AG04450 (cell line): ENCODE data around the gene CTTNBP2. TPM values are rescaled to one million over a fixed set of nuclear protein-coding genes. Genes with fewer than 3 reads are reported as not detected.

Experiments
- CTCF ChIA-PET: fragments of 300-600, 350-600 bp; formaldehyde crosslinking; extraction: SDS; loops from one replicate; lab custom pipeline; 2022; ENCODE audit warnings: antibody characterized with exemption, inconsistent platforms; lab: Charles Lee
- POLR2A ChIA-PET: fragments of 350-600 bp; formaldehyde crosslinking; extraction: SDS; loops from one replicate; lab custom pipeline; 2021; ENCODE audit warnings: antibody characterized with exemption, inconsistent platforms; lab: Yijun Ruan, JAX
- DNase-seq: peaks from one replicate; pipeline ENCODE4 v3.0.0-alpha.2; 2011; ENCODE audit warnings: low read depth, low spot score
- H3K27ac ChIP-seq: one replicate; pipeline ENCODE4 v1.5.1; 2012; ENCODE audit warnings: low read depth, low read length, control low read depth
- H3K27me3 ChIP-seq: one replicate; pipeline ENCODE4 v1.6.0; 2012; ENCODE audit warnings: low read length; ENCODE audit not compliant: control insufficient read depth, insufficient read depth
- H3K4me3 ChIP-seq: 2 replicates; pipeline ENCODE4 v1.5.1; 2011; ENCODE audit warnings: mild to moderate bottlenecking, low read depth, low read length, control low read depth
- H3K9me3 ChIP-seq: 2 replicates; pipeline ENCODE4 v1.5.1; 2012; ENCODE audit warnings: low read length; ENCODE audit not compliant: control insufficient read depth, insufficient read depth
- polyA plus RNA-seq: library from polyadenylated mRNA; depleted of rRNA; stranded (reverse); fragments of >200 nt; gene quantifications from 2 replicates; pipeline ENCODE4 v1.2.3, GENCODE V29; 2011
- TF ChIP-seq, protein P1 (sequence below): IDR thresholded peaks from 2 replicates; pipeline ENCODE4 v1.5.1; 2011; ENCODE audit warnings: low read depth, low read length, control low read depth, inconsistent platforms

Gene CTTNBP2
- polyA plus RNA-seq, 1 experiment = 14.4 TPM

GRCh38 chr7:117803476-117803875, 69.8 kb downstream of the CTTNBP2 start:
- Histone ChIP-seq H3K4me3 (no peak overlapping the region), H3K27ac (no peak overlapping the region), H3K9me3 (no peaks in the 10 kb centered on the region), H3K27me3 (no peaks in the 10 kb centered on the region)
- TF ChIP-seq, protein P1, sequence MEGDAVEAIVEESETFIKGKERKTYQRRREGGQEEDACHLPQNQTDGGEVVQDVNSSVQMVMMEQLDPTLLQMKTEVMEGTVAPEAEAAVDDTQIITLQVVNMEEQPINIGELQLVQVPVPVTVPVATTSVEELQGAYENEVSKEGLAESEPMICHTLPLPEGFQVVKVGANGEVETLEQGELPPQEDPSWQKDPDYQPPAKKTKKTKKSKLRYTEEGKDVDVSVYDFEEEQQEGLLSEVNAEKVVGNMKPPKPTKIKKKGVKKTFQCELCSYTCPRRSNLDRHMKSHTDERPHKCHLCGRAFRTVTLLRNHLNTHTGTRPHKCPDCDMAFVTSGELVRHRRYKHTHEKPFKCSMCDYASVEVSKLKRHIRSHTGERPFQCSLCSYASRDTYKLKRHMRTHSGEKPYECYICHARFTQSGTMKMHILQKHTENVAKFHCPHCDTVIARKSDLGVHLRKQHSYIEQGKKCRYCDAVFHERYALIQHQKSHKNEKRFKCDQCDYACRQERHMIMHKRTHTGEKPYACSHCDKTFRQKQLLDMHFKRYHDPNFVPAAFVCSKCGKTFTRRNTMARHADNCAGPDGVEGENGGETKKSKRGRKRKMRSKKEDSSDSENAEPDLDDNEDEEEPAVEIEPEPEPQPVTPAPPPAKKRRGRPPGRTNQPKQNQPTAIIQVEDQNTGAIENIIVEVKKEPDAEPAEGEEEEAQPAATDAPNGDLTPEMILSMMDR = no peak
- POLR2A ChIA-PET = no interaction called here
- CTCF ChIA-PET = no interaction called here
- DNase-seq = no peak

DNA sequence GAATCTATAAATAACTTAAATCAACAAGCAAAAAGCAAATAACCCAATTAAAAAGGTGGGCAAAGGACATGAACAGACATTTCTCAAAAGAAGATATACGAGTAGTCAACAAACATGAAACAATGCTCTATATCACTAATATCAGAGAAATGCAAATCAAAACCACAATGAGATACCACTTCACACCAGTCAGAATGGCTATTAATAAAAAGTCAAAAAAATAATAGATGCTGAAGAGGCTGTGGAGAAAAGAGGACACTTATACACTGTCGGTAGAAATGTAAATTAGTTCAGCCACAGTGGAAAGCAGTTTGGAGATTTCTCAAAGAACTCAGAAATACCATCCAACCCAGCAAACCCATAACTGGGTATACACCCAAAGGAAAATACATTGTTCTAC, 70.6 kb downstream of the CTTNBP2 start:
- POLR2A ChIA-PET = no interaction called here
- H3K27me3 ChIP-seq = no peaks in the 10 kb centered on the region
- no peak for DNase-seq
- no peak overlapping the region for H3K27ac ChIP-seq
- TF ChIP-seq, protein P1 = no peak
- CTCF ChIA-PET = no interaction called here
- no peaks in the 10 kb centered on the region for H3K9me3 ChIP-seq
- no peak overlapping the region for H3K4me3 ChIP-seq

GRCh38 chr7:117800841-117801240, 72.4 kb downstream of the CTTNBP2 start:
- H3K4me3 ChIP-seq = no peak overlapping the region
- H3K27ac ChIP-seq = no peak overlapping the region
- no peak for DNase-seq
- ChIA-PET CTCF (no interaction called here), POLR2A (no interaction called here)
- H3K9me3 ChIP-seq = no peaks in the 10 kb centered on the region
- TF ChIP-seq, protein P1 = no peak
- H3K27me3 ChIP-seq = no peaks in the 10 kb centered on the region

DNA sequence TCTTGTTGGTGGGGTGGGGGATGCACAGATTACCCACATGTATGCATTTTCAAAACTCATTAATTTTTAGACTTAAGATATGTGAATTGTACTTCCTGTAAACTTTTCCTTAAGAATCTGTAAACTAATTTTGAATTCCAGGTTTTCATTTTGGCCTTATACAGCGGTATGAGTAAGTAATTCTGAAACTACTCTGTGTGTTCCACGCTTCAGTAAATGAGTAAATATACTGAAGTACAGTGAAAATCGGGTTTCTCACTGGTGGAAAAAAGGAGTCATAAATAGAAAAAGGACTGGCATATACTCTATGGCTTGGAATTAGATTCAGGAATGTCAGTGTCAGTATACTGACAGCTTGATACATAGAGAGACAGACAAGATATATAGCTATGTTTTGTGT, 72.8 kb downstream of the CTTNBP2 start:
- Histone ChIP-seq H3K27me3 (no peaks in the 10 kb centered on the region), H3K9me3 (no peaks in the 10 kb centered on the region), H3K4me3 (no peak overlapping the region), H3K27ac (no peak overlapping the region)
- POLR2A ChIA-PET = no interaction called here
- CTCF ChIA-PET = no interaction called here
- TF ChIP-seq, protein P1 = no peak
- no peak for DNase-seq

DNA sequence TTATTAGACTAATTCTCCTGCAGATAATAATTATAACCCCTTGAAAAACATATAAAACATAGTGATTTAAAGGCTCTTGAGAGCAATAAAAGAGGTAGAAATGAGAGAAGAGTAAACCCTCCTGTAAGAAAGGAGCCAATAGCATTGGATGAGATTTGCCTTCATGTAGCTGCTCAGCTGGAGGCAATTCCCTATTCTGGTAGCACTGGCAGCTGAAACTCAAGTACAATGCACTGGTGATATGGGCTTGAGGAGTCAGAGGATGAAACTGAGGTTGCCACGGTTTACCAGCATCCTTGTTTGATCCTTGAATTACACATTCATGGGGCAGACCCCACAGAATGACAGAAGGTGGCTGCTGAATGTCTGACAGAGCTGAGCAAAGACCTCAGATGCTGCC, 76.4 kb downstream of the CTTNBP2 start:
- Histone ChIP-seq H3K27me3 (no peaks in the 10 kb centered on the region), H3K27ac (no peak overlapping the region), H3K9me3 (no peaks in the 10 kb centered on the region), H3K4me3 (no peak overlapping the region)
- TF ChIP-seq, protein P1 = no peak
- ChIA-PET POLR2A (no interaction called here), CTCF (no interaction called here)
- no peak for DNase-seq
